Cerebellar nuclear complex (tissue), 1 donor: Measurements from ENCODE around the gene SERPINH1.

Experiments
- DNase-seq, 2 experiments: peaks; one replicate each; lab custom pipeline; 2025; lab: John Stamatoyannopoulos, UW

Gene SERPINH1

DNA sequence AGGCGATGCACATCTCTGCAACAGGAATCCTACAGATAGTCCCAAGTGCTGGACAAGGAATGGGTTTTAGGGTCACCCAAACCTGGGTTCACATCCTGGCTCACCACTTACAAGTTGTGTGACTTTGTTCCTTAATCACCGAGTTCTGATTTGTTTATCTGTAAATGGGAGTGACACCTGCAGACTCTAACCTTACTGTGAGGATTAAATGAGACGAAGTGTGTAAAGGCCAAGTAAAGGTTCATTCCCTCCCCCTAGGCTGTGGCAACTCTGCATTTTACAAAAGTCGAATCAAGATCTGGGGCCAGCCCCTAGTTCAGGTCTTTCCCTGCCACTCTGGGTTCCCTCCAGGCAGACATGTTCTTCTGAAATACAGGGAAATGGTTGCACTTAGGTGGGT, 34.9 kb downstream of the SERPINH1 start:
- DNase-seq = no peak

- DNase-seq = no peak
These were observed 35.6 kb downstream of the SERPINH1 start for GRCh38 chr11:75597636-75598035.

- DNase-seq = no peak
These were observed 36.2 kb downstream of the SERPINH1 start for GRCh38 chr11:75598264-75598663.

DNA sequence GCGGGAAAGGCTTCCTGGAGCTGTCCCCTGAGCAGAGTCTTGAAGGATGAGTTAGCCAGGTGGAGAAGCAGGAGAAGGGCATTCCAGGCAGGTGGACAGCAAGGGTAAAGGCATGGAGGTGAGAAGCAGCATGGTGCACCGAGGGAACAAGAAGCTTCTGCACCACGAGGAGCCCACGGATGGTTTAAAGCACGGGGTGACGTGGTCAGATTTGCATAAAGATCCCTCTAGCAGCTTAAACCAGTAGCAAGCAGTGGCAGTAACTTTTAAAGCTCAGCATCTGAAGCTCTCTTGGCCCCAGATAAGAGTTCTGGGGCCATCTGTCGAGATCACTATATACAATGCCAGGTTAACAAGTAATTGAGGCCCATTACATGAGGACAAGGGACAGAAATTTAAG, 36.8 kb downstream of the SERPINH1 start:
- no peak for DNase-seq

DNA sequence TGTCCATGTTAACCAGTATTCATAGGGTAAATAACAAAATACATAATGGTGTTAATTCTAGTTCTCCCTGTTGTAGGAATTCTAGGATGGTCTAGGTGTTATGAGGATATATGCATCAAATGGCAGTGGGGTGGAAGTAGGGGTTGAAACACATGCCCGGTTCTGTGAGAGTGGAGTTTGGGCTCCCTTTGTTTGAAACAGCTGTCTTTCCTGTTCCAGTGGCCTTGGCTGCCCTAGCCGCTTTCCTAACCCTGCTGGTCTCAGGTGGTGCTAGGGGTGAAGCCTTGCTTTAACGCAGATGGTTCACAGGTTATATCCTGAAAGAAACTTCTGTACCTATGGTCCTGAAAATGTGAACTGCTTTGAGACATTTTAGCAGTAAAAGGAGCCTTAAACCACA, 38.3 kb downstream of the SERPINH1 start:
- DNase-seq = no peak

- DNase-seq = no peak
These were observed 39.4 kb downstream of the SERPINH1 start for GRCh38 chr11:75601494-75601893.

GRCh38 chr11:75602951-75603350, 40.9 kb downstream of the SERPINH1 start:
- no peak for DNase-seq

- DNase-seq = no peak
These were observed 42.0 kb downstream of the SERPINH1 start for GRCh38 chr11:75603791-75604736.

GRCh38 chr11:75606099-75606498, 44.0 kb downstream of the SERPINH1 start:
- DNase-seq = no peak

- no peak for DNase-seq
These were observed 49.8 kb downstream of the SERPINH1 start for GRCh38 chr11:75611823-75612222.

GRCh38 chr11:75615751-75616150, 53.7 kb downstream of the SERPINH1 start:
- no peak for DNase-seq

GRCh38 chr11:75616281-75616680, 54.2 kb downstream of the SERPINH1 start:
- DNase-seq = no peak
